Pancreas (tissue), 10 donors: ENCODE data around the gene GLOD4. TPM values are rescaled to one million over a fixed set of nuclear protein-coding genes. Genes with fewer than 3 reads are reported as not detected.
"Not testable (repeated sequence)": the region's sequence is repeated elsewhere in the genome, so short reads cannot be mapped to it uniquely, and the experiment has no call there.

Experiments used
- ATAC-seq, 4 donors: fragments of 200-7000 bp; cut with Tn5 transposase; one replicate each; pipeline versions ENCODE4 v1.8.0 to v1.9.1; 2020; ENCODE audit warnings: mild to moderate bottlenecking in 4 of 4, moderate library complexity in 4 of 4
- DNase-seq, 6 donors: peaks; one replicate each; pipeline ENCODE4 v3.0.0-alpha.2; 2020
- FAIRE-seq: peaks from 2 replicates; lab custom pipeline; 2012; peaks lifted over from hg19 to GRCh38; lab: Jason Lieb, UNC
- H3K27ac ChIP-seq, 4 donors: fragments of 200-600 bp; sonication (generic); 1 replicate in 3 of 4; 2 replicates in 1 of 4; pipeline versions ENCODE4 v1.5.0 to v1.8.0; 2020
- H3K27me3 ChIP-seq, 4 donors: fragments of 200-600 bp; one replicate each; pipeline ENCODE4 v1.8.0; 2021
- H3K36me3 ChIP-seq, 3 donors: fragments of 200-600 bp; sonication (generic) in 1 of 3; one replicate each; pipeline versions ENCODE4 v1.5.0 to v1.8.0; 2020 to 2021
- H3K4me1 ChIP-seq, 3 donors: fragments of 200-600 bp; one replicate each; pipeline ENCODE4 v1.8.0; 2021
- H3K4me3 ChIP-seq, 4 donors: fragments of 200-600 bp; sonication (generic) in 2 of 4; one replicate each; pipeline versions ENCODE4 v1.5.0 to v1.8.0; 2020 to 2021
- H3K9me3 ChIP-seq, 4 donors: fragments of 200-600 bp; one replicate each; pipeline ENCODE4 v1.8.0; 2021
- CTCF ChIP-seq, 4 donors: fragments of 200-600 bp; sonication (generic) in 3 of 4; IDR thresholded peaks; one replicate each; pipeline versions ENCODE4 v1.5.0 to v1.8.0; 2021; ENCODE audit warnings: antibody characterized with exemption in 4 of 4
- WGBS, 2 donors: extraction: QIAGEN DNeasy Blood & Tissue Kit; methylation state at CpG; one replicate each; pipeline ENCODE4 v1.1.7; 2013; 5-methylcytosine and 5-hydroxymethylcytosine counted together
- intact Hi-C, 3 donors: fragments of 100-400 bp; cut with DNase I; formaldehyde crosslinking; loops; one replicate each; pipeline versions ENCODE4 v1.11.1 to v1.14.2; 2022
- polyA plus RNA-seq, 2 donors: library from polyadenylated mRNA; stranded (reverse); fragments of 200-250 nt; gene quantifications; one replicate each; pipeline ENCODE4 v1.2.3, GENCODE V29; 2013
- total RNA-seq, 6 donors: library from RNA; stranded (reverse); fragmentation: NEBNext Ultra II Directional in 4 of 6; extraction: Animal tissue kit (Norgen Biotek cat#: 25700) in 4 of 6; gene quantifications; one replicate each; pipeline versions ENCODE4 v1.2.1 to v1.2.4, GENCODE V29; 2021 to 2023
- donor health status: healthy with polysubstance abuse.
- donor health status: DM: no; HTN: no; CAD: no; lungs with moderate emphysema.
- donor health status: DM: no; HTN: no; CAD: no.
- donor health status: control.
- donor health status: control.
- donor health status: Bipolar disorder and iron deficiency.
- donor health status: DM: yes; HTN: yes; CAD: no.
- donor health status: DM: no; HTN: no; CAD: no.
- donor health status: DM: no; HTN: no; CAD: no.
- donor health status: DM: yes; HTN: yes; CAD: no.

The GLOD4 gene
- total and polyA plus RNA-seq, 8 donors = 18.7 to 36.8 (median 28.0) TPM

- FAIRE-seq = no peak
Measured at GRCh38 chr17:752620-753219, 29.4 kb downstream of the GLOD4 start.

GRCh38 chr17:752002-752619 lies 30.0 kb downstream of the GLOD4 start, which contains the start of gene GEMIN4:
GEMIN4 (minus strand) TSS chr17:752264; CDS start chr17:752142, 122 bp downstream.
- peaks cover 0 to 7% (median 7%) of the 10 kb centered on the region in 3 donors for H3K4me1 ChIP-seq
- peak within 1 kb of the TSS; percentile 57 to 81 (median 74) for H3K27ac ChIP-seq
- no peak for FAIRE-seq
- intact Hi-C loops = no loop called here
- TF ChIP-seq CTCF (IDR thresholded peaks at IDR 0.05) = peak; percentile 85 to 95 (median 90)
- no peaks in the 10 kb centered on the region for H3K27me3 ChIP-seq
- H3K4me3 ChIP-seq = peak within 1 kb of the TSS; percentile 73 to 96 (median 92)
- 0% methylated on average over 40 to 87 of the region's 87 CpGs for WGBS, 2 donors
- no peaks in the 10 kb centered on the region for H3K9me3 ChIP-seq
- ATAC-seq = peak; percentile 93 to 98 (median 94)
- peaks cover 0 to 8% (median 5%) of the 10 kb centered on the region in 3 donors for H3K36me3 ChIP-seq
- DNase-seq = peak; percentile 87 to 100 (median 96)

More at GRCh38 chr17:752620-753219, 29.4 kb downstream of the GLOD4 start:
- peak; percentile 73 to 83 (median 78) for ATAC-seq
- H3K4me3 ChIP-seq = peak overlapping the region; percentile 73 to 96 (median 92)
- peaks cover 0 to 4% (median 1%) of the 10 kb centered on the region in 3 donors for H3K36me3 ChIP-seq
- DNase-seq = peak; percentile 71 to 86 (median 74)
- H3K9me3 ChIP-seq = no peaks in the 10 kb centered on the region
- 19 to 22% methylated on average over 43 of the region's 43 CpGs for WGBS, 2 donors
- peak overlapping the region; percentile 57 to 81 (median 74) for H3K27ac ChIP-seq
- intact Hi-C loops = no loop called here
- H3K4me1 ChIP-seq = peaks cover 0 to 7% (median 7%) of the 10 kb centered on the region in 3 donors
- no peak for TF ChIP-seq CTCF (IDR thresholded peaks at IDR 0.05)
- no peaks in the 10 kb centered on the region for H3K27me3 ChIP-seq

- 2% methylated on average over 49 of the region's 49 CpGs for WGBS, 2 donors
- ATAC-seq (peak; percentile 5 to 40 (median 22)), FAIRE-seq (no peak), DNase-seq (peak in 3 of 6 donors; percentile 11 to 29 (median 25))
- H3K36me3 ChIP-seq = peaks cover 0 to 14% (median 8%) of the 10 kb centered on the region in 3 donors
- H3K4me1 ChIP-seq = peaks cover 0 to 7% (median 7%) of the 10 kb centered on the region in 3 donors
- peak overlapping the region; percentile 73 to 96 (median 92) for H3K4me3 ChIP-seq
- H3K27ac ChIP-seq = peak overlapping the region; percentile 57 to 81 (median 74)
- no peaks in the 10 kb centered on the region for H3K9me3 ChIP-seq
- no peaks in the 10 kb centered on the region for H3K27me3 ChIP-seq
- TF ChIP-seq CTCF (IDR thresholded peaks at IDR 0.05) = no peak
- intact Hi-C loops = no loop called here
Measured at GRCh38 chr17:751269-752001, 30.6 kb downstream of the GLOD4 start.

GRCh38 chr17:750431-751037 lies 31.5 kb downstream of the GLOD4 start:
- Histone ChIP-seq H3K4me1 (peaks cover 0 to 7% (median 7%) of the 10 kb centered on the region in 3 donors), H3K9me3 (no peaks in the 10 kb centered on the region), H3K27ac (no peak overlapping the region), H3K27me3 (no peaks in the 10 kb centered on the region), H3K36me3 (peaks cover 0 to 23% (median 12%) of the 10 kb centered on the region in 3 donors), H3K4me3 (peak overlapping the region in 3 of 4 donors; percentile 73 to 96 (median 91))
- intact Hi-C loops = no loop called here
- WGBS, 2 donors = 79 to 80% methylated on average over 8 of the region's 8 CpGs
- TF ChIP-seq CTCF (IDR thresholded peaks at IDR 0.05) = no peak
- no peak for FAIRE-seq
- no peak for DNase-seq
- ATAC-seq = no peak

- intact Hi-C loops, ATAC-seq, DNase-seq, H3K4me3 ChIP-seq, H3K27ac ChIP-seq, H3K9me3 ChIP-seq, H3K27me3 ChIP-seq, H3K4me1 ChIP-seq, FAIRE-seq: not testable (repeated sequence)
- WGBS, 2 donors = 85 to 88% methylated on average over 7 of the region's 7 CpGs
- peaks cover 0 to 31% (median 21%) of the 10 kb centered on the region in 3 donors for H3K36me3 ChIP-seq
Measured at GRCh38 chr17:749359-749758, 32.7 kb downstream of the GLOD4 start.

- H3K9me3 ChIP-seq = not testable (repeated sequence)
Measured at GRCh38 chr17:748604-749003, 33.5 kb downstream of the GLOD4 start.

More at GRCh38 chr17:748604-749003, 33.5 kb downstream of the GLOD4 start:
- H3K4me3 ChIP-seq, H3K27me3 ChIP-seq, H3K27ac ChIP-seq, DNase-seq, H3K4me1 ChIP-seq, intact Hi-C loops, FAIRE-seq, ATAC-seq: not testable (repeated sequence)
- H3K36me3 ChIP-seq = peaks cover 0 to 31% (median 21%) of the 10 kb centered on the region in 3 donors
- WGBS, 2 donors = 93 to 97% methylated on average over 4 of the region's 4 CpGs
